ENCODE data around the gene RELN.

The RELN gene

GRCh38 chr7:103727982-103728610, 261.4 kb downstream of the RELN start:
- ChIA-PET POLR2A (no interaction called here), CTCF (interaction anchor here (0.5 kb wide), 1 partner anchor 15 kb away, joined by 3 read pairs; no protein-coding TSS in a partner anchor)
- TF ChIP-seq EGR2 (tag by site-specific recombination; IDR thresholded peaks at IDR 0.05; ENCODE audit: low read depth) (no peak), ZNF701 (tag by site-specific recombination; IDR thresholded peaks at IDR 0.05) (no peak), ZNF426 (tag by site-specific recombination; IDR thresholded peaks at IDR 0.05) (no peak), ZBTB6 (tag by site-specific recombination; IDR thresholded peaks at IDR 0.05) (no peak), ZNF645 (tag by site-specific recombination; IDR thresholded peaks at IDR 0.05) (no peak), HIC1 (tag by site-specific recombination; IDR thresholded peaks at IDR 0.05) (no peak), ZNF350 (tag by site-specific recombination; IDR thresholded peaks at IDR 0.05) (no peak), MYNN (tag by site-specific recombination; IDR thresholded peaks at IDR 0.05; ENCODE audit: borderline replicate concordance) (no peak), KLF8 (tag by site-specific recombination; IDR thresholded peaks at IDR 0.05) (no peak), ZNF837 (tag by site-specific recombination; IDR thresholded peaks at IDR 0.05) (no peak)
- TF ChIP-seq, protein P1, sequence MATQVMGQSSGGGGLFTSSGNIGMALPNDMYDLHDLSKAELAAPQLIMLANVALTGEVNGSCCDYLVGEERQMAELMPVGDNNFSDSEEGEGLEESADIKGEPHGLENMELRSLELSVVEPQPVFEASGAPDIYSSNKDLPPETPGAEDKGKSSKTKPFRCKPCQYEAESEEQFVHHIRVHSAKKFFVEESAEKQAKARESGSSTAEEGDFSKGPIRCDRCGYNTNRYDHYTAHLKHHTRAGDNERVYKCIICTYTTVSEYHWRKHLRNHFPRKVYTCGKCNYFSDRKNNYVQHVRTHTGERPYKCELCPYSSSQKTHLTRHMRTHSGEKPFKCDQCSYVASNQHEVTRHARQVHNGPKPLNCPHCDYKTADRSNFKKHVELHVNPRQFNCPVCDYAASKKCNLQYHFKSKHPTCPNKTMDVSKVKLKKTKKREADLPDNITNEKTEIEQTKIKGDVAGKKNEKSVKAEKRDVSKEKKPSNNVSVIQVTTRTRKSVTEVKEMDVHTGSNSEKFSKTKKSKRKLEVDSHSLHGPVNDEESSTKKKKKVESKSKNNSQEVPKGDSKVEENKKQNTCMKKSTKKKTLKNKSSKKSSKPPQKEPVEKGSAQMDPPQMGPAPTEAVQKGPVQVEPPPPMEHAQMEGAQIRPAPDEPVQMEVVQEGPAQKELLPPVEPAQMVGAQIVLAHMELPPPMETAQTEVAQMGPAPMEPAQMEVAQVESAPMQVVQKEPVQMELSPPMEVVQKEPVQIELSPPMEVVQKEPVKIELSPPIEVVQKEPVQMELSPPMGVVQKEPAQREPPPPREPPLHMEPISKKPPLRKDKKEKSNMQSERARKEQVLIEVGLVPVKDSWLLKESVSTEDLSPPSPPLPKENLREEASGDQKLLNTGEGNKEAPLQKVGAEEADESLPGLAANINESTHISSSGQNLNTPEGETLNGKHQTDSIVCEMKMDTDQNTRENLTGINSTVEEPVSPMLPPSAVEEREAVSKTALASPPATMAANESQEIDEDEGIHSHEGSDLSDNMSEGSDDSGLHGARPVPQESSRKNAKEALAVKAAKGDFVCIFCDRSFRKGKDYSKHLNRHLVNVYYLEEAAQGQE (tag by site-specific recombination; IDR thresholded peaks at IDR 0.05) = no peak
- TF ChIP-seq, protein P2, sequence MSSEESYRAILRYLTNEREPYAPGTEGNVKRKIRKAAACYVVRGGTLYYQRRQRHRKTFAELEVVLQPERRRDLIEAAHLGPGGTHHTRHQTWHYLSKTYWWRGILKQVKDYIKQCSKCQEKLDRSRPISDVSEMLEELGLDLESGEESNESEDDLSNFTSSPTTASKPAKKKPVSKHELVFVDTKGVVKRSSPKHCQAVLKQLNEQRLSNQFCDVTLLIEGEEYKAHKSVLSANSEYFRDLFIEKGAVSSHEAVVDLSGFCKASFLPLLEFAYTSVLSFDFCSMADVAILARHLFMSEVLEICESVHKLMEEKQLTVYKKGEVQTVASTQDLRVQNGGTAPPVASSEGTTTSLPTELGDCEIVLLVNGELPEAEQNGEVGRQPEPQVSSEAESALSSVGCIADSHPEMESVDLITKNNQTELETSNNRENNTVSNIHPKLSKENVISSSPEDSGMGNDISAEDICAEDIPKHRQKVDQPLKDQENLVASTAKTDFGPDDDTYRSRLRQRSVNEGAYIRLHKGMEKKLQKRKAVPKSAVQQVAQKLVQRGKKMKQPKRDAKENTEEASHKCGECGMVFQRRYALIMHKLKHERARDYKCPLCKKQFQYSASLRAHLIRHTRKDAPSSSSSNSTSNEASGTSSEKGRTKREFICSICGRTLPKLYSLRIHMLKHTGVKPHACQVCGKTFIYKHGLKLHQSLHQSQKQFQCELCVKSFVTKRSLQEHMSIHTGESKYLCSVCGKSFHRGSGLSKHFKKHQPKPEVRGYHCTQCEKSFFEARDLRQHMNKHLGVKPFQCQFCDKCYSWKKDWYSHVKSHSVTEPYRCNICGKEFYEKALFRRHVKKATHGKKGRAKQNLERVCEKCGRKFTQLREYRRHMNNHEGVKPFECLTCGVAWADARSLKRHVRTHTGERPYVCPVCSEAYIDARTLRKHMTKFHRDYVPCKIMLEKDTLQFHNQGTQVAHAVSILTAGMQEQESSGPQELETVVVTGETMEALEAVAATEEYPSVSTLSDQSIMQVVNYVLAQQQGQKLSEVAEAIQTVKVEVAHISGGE (tag by site-specific recombination; conservative IDR thresholded peaks at IDR 0.05; ENCODE audit: low read depth) = no peak
- TF ChIP-seq, protein P3, sequence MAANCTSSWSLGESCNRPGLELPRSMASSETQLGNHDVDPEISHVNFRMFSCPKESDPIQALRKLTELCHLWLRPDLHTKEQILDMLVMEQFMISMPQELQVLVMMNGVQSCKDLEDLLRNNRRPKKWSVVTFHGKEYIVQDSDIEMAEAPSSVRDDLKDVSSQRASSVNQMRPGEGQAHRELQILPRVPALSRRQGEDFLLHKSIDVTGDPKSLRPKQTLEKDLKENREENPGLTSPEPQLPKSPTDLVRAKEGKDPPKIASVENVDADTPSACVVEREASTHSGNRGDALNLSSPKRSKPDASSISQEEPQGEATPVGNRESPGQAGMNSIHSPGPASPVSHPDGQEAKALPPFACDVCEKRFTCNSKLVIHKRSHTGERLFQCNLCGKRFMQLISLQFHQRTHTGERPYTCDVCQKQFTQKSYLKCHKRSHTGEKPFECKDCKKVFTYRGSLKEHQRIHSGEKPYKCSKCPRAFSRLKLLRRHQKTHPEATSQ (tag by site-specific recombination; IDR thresholded peaks at IDR 0.05) = no peak
- TF ChIP-seq, protein P4, sequence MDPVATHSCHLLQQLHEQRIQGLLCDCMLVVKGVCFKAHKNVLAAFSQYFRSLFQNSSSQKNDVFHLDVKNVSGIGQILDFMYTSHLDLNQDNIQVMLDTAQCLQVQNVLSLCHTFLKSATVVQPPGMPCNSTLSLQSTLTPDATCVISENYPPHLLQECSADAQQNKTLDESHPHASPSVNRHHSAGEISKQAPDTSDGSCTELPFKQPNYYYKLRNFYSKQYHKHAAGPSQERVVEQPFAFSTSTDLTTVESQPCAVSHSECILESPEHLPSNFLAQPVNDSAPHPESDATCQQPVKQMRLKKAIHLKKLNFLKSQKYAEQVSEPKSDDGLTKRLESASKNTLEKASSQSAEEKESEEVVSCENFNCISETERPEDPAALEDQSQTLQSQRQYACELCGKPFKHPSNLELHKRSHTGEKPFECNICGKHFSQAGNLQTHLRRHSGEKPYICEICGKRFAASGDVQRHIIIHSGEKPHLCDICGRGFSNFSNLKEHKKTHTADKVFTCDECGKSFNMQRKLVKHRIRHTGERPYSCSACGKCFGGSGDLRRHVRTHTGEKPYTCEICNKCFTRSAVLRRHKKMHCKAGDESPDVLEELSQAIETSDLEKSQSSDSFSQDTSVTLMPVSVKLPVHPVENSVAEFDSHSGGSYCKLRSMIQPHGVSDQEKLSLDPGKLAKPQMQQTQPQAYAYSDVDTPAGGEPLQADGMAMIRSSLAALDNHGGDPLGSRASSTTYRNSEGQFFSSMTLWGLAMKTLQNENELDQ (tag by site-specific recombination; IDR thresholded peaks at IDR 0.05; ENCODE audit: low read depth) = no peak

More at GRCh38 chr7:103727982-103728610, 261.4 kb downstream of the RELN start:
- no peaks in the 10 kb centered on the region for H3K36me3 ChIP-seq (ENCODE audit: control insufficient read depth in 2 of 2, insufficient read depth in 1 of 2, low read length in 2 of 2)
- H3K9me3 ChIP-seq (ENCODE audit: control insufficient read depth, insufficient read depth, low read depth, low read length) = no peaks in the 10 kb centered on the region
- no peak overlapping the region for H3K4me3 ChIP-seq (ENCODE audit: low read depth, low read length)
- H3K4me1 ChIP-seq (ENCODE audit: control insufficient read depth, insufficient read depth, low read length) = no peaks in the 10 kb centered on the region
- no peak overlapping the region for H3K27ac ChIP-seq (ENCODE audit: extremely low read depth, low read depth, low read length)

Measured in HEK293 (cell line).